Posterior vena cava (tissue), 2 donors: ENCODE results near the gene UBE2N. TPM values are rescaled to one million over a fixed set of nuclear protein-coding genes. Genes with fewer than 3 reads are reported as not detected.
A peak's percentile ranks its signal among the peaks of the same experiment; 100 is the strongest.

ENCODE experiments used
- DNase-seq: peaks from one replicate; pipeline ENCODE4 v3.0.0-alpha.2; 2020; ENCODE audit warnings: low spot score
- intact Hi-C, 2 donors: fragments of 100-400 bp; cut with DNase I; formaldehyde crosslinking; loops; one replicate each; pipeline versions ENCODE4 v1.14.1 to v1.14.2; 2022 to 2023
- long read RNA-seq, 2 donors: library from polyadenylated mRNA; unstranded; transcript quantifications; one replicate each; pipeline ENCODE4 v2.0.0, GENCODE V29; 2020 to 2021
- total RNA-seq, 2 donors: library from RNA; stranded (reverse); fragmentation: NEBNext Ultra II Directional; extraction: Animal tissue kit (Norgen Biotek cat#: 25700); gene quantifications; one replicate each; pipeline ENCODE4 v1.2.1, GENCODE V29; 2021
- donor health status: DM: yes; HTN: yes; CAD: no.
- donor health status: DM: yes; HTN: yes; CAD: no.

UBE2N gene
- total RNA-seq, result 10 to 100 TPM; 78.3 to 90.8 TPM
- long read RNA-seq, donor 1, full-length matches to known transcripts, result 22 of 25 reads
- long read RNA-seq, donor 1, partial matches to known transcripts, result 2 of 25 reads
- long read RNA-seq, donor 1, other reads (novel, unspliced or antisense), result 1 of 25 reads
- long read RNA-seq, donor 2, full-length matches to known transcripts, result 105 of 115 reads
- long read RNA-seq, donor 2, partial matches to known transcripts, result 7 of 115 reads
- long read RNA-seq, donor 2, other reads (novel, unspliced or antisense), result 3 of 115 reads

GRCh38 chr12:93441617-93442410, at the start of gene UBE2N:
UBE2N (minus strand) TSS chr12:93441947; CDS start chr12:93441884, 63 bp downstream.
- intact Hi-C loops, result no loop called here
- DNase-seq, result peak; percentile 99

- intact Hi-C loops, result no loop called here
- DNase-seq, result no peak
Observed at GRCh38 chr12:93484315-93484981, 42.7 kb upstream of the UBE2N start.

- DNase-seq, result no peak
- intact Hi-C loops, result no loop called here
Observed at GRCh38 chr12:93483151-93483807, 41.5 kb upstream of the UBE2N start.

GRCh38 chr12:93482721-93483120, 41.0 kb upstream of the UBE2N start:
- DNase-seq, result no peak
- intact Hi-C loops, result no loop called here

GRCh38 chr12:93476555-93476954, 34.8 kb upstream of the UBE2N start:
- intact Hi-C loops, result loop anchor here in 1 of 2 donors (5.0 kb wide), 1 partner anchor 699 kb away; no protein-coding TSS in a partner anchor
- no peak for DNase-seq

- intact Hi-C loops, result no loop called here
- DNase-seq, result no peak
Observed at GRCh38 chr12:93469386-93469785, 27.6 kb upstream of the UBE2N start.

- DNase-seq, result no peak
- intact Hi-C loops, result no loop called here
Observed at GRCh38 chr12:93468008-93468371, 26.2 kb upstream of the UBE2N start.

- intact Hi-C loops, result no loop called here
- DNase-seq, result peak; percentile 97
Observed at GRCh38 chr12:93467351-93468007, 25.7 kb upstream of the UBE2N start, which contains the start of gene MRPL42. MRPL42 (plus strand) TSS chr12:93467514; CDS start chr12:93469286, 1,772 bp downstream.

GRCh38 chr12:93466625-93467350, 25.0 kb upstream of the UBE2N start:
- intact Hi-C loops, result no loop called here
- no peak for DNase-seq

- no peak for DNase-seq
- intact Hi-C loops, result no loop called here
Observed at GRCh38 chr12:93465841-93466240, 24.1 kb upstream of the UBE2N start.

- DNase-seq, result no peak
- intact Hi-C loops, result no loop called here
Observed at GRCh38 chr12:93461503-93461902, 19.8 kb upstream of the UBE2N start.

- no peak for DNase-seq
- intact Hi-C loops, result no loop called here
Observed at GRCh38 chr12:93460902-93461301, 19.2 kb upstream of the UBE2N start.

GRCh38 chr12:93460003-93460402, 18.3 kb upstream of the UBE2N start:
- DNase-seq, result no peak
- intact Hi-C loops, result no loop called here

GRCh38 chr12:93459097-93459496, 17.4 kb upstream of the UBE2N start:
- intact Hi-C loops, result no loop called here
- no peak for DNase-seq

- intact Hi-C loops, result no loop called here
- no peak for DNase-seq
Observed at GRCh38 chr12:93456077-93456476, 14.3 kb upstream of the UBE2N start.

- no peak for DNase-seq
- intact Hi-C loops, result no loop called here
Observed at GRCh38 chr12:93453633-93454032, 11.9 kb upstream of the UBE2N start.

- no peak for DNase-seq
- intact Hi-C loops, result no loop called here
Observed at GRCh38 chr12:93451423-93452158, 9.8 kb upstream of the UBE2N start.

- intact Hi-C loops, result no loop called here
- no peak for DNase-seq
Observed at GRCh38 chr12:93449277-93449676, 7.5 kb upstream of the UBE2N start.
